NCI-H748 (cell line): ENCODE results near the gene DESI2.

Experiments
- DNase-seq: peaks from one replicate; lab custom pipeline; 2025; ENCODE audit not compliant: unreplicated experiment; lab: John Stamatoyannopoulos, UW

Gene DESI2

GRCh38 chr1:244652623-244653438 lies at the start of gene DESI2:
TSS of gene DESI2 (plus strand) at chr1:244653126. CDS start at chr1:244653314, 188 bp downstream.
- peak; percentile 99 for DNase-seq

DNA sequence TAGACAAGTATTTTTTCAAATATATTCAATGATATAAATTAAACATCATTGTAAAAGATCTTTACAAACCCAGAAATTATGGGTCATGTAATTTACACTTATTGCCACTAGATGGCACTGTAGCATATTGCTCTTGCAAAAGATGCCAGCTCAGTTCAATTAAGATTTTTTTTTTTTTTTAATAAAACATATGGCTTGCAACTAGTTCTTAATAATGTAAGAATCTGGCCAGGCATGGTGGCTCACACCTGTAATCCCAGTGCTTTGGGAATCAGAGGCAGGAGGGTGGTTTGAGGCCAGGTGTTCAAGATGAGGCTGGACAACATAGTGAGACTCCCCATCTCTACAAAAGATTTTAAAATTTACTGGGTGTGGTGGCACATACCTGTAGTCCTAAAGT lies 49.4 kb upstream of the DESI2 start:
- DNase-seq, result peak; percentile 33

- DNase-seq, result no peak
Observed at GRCh38 chr1:244605835-244606370, 47.0 kb upstream of the DESI2 start.

GRCh38 chr1:244614113-244614836 lies 38.7 kb upstream of the DESI2 start:
- no peak for DNase-seq

- DNase-seq, result no peak
Observed at GRCh38 chr1:244614879-244615278, 38.0 kb upstream of the DESI2 start.

DNA sequence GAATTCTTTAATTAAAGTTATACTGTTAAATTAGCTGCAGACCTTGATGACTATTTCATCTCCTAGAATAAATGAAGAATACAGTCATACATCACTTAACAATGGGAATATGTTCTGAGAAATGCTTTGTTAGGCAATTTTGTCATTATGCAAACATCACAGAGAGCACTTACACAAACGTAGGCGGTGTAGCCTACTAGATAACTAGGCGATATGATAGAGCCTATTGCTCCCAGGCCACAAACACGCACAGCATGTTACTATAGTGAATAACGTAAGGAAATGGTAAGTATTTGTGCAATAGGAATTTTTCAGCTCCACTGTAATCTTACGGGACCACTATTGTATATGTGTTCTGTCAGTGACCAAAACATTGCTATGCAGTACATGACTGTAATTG lies 37.6 kb upstream of the DESI2 start:
- DNase-seq, result peak; percentile 17

DNA sequence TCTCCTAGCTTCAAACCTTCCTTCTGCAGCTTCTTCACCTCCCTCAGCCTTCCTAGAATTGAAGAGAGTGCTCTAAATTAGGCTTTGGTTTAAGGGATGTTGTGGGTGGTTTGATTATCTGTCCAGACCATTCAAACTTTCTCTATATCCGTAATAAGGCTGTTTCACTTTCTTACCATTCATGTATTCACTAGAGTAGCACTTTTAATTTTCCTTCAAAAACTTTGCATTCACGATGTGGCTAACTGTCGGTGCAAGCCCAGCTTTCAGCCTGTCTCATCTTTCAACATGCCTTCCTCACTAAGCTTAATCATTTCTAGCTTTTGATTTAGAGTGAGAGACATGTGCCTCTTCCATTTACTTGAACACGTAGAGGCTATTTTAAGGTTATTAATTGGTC lies 26.2 kb upstream of the DESI2 start:
- DNase-seq, result no peak

DNA sequence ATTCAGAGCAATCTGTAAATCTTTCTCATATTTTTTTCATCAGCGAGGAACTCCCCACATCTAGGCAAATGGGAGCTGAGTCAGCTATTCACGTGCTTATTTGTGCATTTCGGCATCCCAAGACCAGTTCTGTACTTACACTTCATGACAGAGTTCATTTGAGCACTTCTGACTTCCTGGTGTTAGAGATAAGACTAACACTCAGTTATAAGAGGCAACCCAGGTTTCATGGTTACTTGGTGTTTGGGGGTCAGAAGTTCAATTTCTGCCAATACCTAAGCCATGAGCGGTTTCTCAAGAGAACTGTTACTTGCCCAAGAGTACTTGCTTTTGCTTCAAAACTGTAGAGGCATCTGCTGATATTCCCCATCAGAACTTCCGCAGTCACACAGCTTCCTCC lies 24.1 kb upstream of the DESI2 start:
- DNase-seq, result no peak

- DNase-seq, result no peak
Observed at GRCh38 chr1:244633140-244633539, 19.8 kb upstream of the DESI2 start.

GRCh38 chr1:244634546-244634945 lies 18.4 kb upstream of the DESI2 start:
- DNase-seq, result no peak

GRCh38 chr1:244636488-244637259 lies 16.3 kb upstream of the DESI2 start:
- DNase-seq, result no peak

GRCh38 chr1:244639561-244639960 lies 13.4 kb upstream of the DESI2 start:
- DNase-seq, result no peak

DNA sequence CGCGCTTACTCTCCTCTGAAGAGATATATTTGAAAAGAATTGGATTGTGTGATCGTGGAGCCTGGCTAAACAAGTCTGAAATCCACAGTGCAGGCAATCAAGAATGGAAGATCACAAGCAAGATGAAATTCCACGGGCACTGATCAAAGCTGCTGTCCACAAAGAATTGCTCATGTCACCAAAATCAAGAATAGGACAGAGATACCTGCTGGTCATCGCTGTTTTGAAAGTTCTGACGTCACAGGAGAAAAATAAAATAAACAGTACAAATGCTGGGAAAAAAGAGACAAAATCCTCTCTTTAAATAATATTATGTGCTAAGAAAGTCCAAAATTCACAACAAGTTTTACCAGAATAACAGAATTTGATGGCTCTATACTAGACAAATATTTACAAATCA lies 12.0 kb upstream of the DESI2 start:
- no peak for DNase-seq

DNA sequence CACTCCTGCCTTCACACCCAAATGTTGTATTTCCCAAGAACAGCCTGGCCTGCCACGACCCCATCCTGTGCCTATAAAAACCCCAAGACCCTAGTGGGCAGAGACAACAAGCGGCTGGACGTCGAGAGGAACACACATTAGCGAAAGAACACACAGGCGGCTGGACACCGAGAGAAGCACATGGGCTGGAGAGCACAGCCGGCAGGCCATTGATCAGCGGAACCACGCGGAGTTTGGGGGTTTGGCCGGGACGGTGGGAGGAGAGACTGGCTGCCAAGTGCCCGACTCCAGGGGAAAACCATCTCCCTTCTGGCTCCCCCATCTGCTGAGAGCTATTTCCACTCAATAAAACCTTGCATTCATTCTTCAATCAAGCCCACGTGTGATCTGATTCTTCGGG lies 10.4 kb upstream of the DESI2 start:
- DNase-seq, result no peak

- DNase-seq, result no peak
Observed at GRCh38 chr1:244642988-244643387, 9.9 kb upstream of the DESI2 start.

- DNase-seq, result no peak
Observed at GRCh38 chr1:244645414-244645813, 7.5 kb upstream of the DESI2 start.

DNA sequence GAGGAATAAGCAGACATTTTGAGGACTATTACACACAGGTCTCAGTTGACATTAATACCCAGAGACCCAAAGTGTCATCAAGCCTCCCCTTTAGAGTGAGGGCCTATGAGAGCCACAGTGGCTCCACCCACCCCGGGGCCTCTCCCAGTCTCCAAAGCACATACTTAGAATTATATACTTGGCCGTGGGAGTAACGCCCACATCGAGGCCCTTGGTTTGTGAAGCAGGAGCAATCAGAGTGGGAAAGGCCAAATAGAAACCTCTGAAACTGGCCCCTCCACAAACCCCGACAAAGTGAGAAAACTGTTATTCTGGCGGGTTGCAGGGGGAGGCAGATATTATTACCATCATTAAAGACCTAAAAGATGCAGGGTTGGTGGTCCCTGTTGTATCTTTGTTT lies 7.0 kb upstream of the DESI2 start:
- DNase-seq, result no peak

DNA sequence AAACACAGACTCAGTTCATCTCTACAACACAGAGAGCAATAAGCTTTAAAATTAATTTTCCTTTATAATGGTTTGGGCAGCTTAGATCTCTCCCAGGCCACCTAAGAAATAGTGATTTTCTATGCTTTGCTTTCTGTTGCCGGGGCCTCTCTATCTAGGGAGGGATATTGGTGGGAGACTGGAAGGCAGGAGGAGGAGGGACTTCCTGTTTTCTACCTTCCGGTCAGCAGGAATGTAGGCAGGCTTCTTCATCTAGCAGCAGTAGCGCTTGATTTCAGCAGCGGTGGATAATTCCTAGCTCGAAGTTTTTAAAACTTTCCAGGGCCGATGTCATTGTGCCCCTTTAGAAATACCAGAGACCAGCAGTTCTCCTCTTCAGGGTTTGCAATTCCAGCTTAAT lies 5.1 kb upstream of the DESI2 start:
- DNase-seq, result no peak

- no peak for DNase-seq
Observed at GRCh38 chr1:244651956-244652622, 837 bp upstream of the DESI2 start.

DNA sequence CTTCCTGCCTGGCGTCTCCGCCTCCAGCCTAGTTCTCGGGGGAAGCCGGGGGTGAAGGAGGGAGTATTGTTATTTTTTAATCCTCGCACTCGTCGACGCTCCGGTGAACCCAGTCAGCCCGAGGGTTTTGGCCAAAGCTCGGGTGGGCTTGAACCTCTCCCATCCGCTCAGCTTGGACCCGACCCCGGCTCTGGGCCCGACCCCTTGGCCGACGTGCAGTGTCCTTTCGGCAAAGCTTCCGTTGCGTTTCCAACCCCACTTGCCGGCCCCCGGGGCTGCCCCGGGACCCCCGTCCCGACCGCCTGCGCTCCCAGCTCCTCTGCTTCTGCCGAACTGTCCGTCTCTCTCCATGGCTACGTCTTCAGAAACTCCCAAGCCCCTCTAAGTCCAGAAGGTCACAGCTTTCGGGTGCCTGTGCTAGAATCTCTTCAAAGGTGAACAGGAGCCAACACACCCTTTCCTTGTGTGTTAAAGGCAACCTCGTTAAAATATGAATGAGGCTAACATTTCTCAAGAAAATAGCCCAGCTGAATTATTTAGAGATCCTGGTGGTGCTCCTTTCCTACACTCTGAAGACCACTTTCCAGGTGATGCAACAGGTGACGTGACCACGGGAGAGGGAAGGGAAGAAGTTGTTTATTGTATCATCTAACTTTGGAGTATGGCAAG lies 647 bp downstream of the DESI2 start:
- peak; percentile 40 for DNase-seq
